HG02798 (cell line): ENCODE measurements around the gene ADAM21.
"Not testable (repeated sequence)": the region's sequence is repeated elsewhere in the genome, so short reads cannot be mapped to it uniquely, and the experiment has no call there.

Experiments used
- ATAC-seq: cut with Tn5 transposase; IDR thresholded peaks from one replicate; pipeline ENCODE4 v1.9.1; 2021; ENCODE audit warnings: mild to moderate bottlenecking; ENCODE audit not compliant: unreplicated experiment, poor library complexity

Gene ADAM21

GRCh38 chr14:70475459-70475858 lies 23.5 kb downstream of the ADAM21 start:
- ATAC-seq = not testable (repeated sequence)

GRCh38 chr14:70477356-70478105 lies 25.6 kb downstream of the ADAM21 start:
- ATAC-seq = not testable (repeated sequence)

DNA sequence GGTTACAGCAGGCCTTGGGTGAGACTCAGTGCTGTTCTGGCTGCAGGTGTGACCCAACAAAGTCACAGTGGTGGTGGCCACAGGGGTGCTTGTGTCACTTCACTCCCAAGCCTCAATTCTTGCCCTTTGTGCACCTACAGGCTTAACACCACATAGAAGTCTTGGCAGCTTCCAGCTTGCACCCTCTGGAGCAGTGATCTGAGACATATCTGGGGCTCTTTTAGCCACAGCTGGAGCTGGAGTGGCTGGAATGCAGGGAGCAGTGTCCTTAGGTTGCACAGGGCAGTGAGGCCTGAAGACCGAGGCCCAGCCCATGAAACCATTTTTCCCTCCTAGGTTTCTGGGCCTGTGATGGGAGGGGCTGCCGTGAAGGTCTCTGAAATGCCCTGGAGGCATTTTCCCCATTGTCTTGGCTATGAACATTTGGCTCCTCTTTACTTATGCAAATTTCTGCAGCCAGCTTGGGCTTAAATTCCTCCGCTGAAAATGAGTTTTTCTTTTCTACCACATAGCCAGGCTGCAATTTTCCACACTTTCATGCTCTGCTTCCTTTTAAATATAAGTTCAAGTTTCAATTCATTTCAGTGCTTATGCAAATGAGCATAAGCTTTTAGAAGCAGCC lies 37.7 kb downstream of the ADAM21 start:
- no peak for ATAC-seq

GRCh38 chr14:70498191-70498590 lies 46.2 kb downstream of the ADAM21 start:
- ATAC-seq = no peak
